CD4-positive, alpha-beta T cell treated with Interleukin-15 for 1 hour (primary cell): Measurements from ENCODE around the gene NUDCD2.

Source experiments
- DNase-seq: peaks from one replicate; pipeline ENCODE4 v3.0.0-alpha.2; 2020

The NUDCD2 gene, protein sequence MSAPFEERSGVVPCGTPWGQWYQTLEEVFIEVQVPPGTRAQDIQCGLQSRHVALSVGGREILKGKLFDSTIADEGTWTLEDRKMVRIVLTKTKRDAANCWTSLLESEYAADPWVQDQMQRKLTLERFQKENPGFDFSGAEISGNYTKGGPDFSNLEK

DNA sequence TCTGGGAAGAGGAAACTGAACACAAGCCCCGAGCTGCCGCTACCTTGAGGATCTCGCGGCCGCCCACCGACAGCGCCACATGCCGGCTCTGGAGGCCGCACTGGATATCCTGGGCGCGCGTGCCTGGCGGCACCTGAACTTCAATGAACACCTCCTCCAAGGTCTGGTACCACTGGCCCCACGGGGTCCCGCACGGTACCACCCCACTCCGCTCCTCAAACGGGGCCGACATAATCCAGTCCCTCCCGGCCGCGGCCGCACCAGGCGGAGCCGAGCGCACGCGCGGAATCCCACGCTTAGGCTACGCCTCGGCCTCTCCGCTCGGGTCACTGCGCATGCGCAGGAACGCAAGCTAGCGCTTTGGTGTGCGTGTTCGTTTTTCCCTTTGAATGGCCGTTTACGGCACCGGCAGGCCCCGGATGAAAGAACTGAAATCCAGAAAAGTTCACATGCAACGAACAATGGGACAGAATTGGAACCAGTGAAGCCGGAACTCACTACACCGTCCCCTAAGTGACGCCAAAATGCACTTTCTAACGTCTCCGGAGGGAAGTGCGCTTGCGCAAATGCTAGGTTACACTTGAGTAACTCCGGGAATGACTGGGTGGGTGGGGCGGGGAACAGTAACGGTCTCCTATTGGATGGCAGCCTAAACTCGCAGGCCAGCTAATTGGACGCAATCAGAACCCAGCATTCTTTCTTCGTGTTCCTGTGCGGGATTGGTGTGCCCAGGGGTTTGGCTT lies at the start of gene NUDCD2:
Gene NUDCD2, minus strand, starts transcription at position 284 of the 743 bp plus-strand sequence. Its CDS starts 52 bp downstream, at position 232.
- peak; percentile 96 for DNase-seq

DNA sequence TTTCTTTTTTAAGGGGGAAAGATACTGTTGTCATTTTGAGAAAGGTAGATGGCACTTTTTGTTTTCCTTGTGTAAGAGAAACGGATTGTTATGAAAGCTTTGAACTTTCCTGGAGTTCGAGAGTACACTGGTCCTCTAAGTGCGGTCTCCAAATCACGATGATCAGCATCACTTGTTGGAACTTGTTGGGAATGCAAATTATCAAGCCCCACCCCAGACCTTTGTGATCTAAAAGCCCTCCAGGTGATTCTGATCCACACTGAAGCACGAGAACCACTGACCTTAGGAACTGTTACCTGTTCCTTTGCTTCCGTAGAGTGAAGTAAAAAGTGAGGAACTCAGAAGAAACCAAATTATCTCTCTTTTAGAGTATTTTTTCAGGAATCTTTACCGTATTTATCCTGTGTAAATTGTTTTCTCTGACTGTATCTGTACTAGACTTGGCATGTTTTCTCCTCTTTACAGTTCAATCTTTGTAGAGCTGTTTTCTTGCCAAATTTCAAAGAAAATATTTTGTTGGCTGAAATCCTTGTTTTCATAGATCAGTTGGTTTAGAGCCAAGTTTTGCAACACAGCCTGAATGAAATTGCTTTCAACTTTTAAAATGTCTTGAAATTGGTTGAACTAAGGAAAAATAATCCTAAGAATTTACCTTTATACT lies 49.5 kb upstream of the NUDCD2 start:
- no peak for DNase-seq

DNA sequence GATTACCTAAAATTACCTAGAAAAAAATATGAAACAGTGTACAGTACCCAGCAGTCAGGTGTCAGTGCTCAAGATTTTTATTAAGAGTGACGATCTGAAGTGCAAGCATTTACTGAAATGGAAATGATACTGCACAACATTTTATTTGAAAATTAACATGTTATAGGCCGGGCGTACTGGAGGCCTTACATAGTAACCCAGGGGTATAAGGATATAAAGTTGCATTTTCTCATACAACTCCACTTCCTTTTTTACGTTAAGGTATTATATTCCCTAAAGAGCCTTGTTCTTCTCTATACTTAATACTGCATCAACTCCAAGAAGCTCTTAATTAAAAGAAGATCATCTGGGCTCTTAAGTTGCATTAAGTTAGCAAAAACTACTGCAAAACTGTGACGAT lies 48.9 kb upstream of the NUDCD2 start:
- DNase-seq: no peak

DNA sequence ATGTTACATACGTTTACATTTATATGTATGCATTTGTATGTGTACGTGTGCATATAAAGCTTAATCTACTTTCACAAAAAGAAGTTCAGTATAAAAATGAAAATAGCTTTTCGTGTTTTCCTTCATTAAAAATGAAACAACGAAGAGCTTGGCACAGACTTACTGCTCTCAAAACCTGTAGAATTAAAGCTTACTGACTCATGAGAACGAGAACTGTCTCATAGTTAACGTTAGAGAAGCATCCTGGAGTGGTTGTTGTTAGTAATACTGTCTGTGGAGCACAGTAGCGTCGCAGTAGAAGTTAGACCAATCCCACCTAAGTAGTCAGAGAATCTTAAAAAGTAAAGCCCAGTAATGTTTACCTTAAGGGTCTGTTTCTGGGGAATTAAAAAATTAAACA lies 46.8 kb upstream of the NUDCD2 start:
- no peak for DNase-seq

DNA sequence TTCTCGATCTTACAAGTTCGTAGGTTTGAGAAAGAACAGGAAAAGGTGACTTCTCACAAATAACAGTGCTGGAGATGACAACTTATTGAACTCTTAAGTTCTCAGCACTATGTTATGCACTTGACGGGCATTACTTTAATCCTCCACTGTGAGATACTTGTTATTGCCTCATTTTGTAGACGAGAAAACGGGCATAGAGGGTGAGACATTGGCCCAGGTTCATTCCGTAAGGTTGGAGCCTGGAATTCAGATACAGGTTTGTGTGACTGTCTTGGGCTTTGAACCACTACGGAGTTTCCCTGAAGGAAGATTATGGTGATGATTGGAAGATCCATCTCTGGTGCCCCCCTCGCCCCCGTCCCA lies 46.2 kb upstream of the NUDCD2 start:
- DNase-seq: no peak

DNA sequence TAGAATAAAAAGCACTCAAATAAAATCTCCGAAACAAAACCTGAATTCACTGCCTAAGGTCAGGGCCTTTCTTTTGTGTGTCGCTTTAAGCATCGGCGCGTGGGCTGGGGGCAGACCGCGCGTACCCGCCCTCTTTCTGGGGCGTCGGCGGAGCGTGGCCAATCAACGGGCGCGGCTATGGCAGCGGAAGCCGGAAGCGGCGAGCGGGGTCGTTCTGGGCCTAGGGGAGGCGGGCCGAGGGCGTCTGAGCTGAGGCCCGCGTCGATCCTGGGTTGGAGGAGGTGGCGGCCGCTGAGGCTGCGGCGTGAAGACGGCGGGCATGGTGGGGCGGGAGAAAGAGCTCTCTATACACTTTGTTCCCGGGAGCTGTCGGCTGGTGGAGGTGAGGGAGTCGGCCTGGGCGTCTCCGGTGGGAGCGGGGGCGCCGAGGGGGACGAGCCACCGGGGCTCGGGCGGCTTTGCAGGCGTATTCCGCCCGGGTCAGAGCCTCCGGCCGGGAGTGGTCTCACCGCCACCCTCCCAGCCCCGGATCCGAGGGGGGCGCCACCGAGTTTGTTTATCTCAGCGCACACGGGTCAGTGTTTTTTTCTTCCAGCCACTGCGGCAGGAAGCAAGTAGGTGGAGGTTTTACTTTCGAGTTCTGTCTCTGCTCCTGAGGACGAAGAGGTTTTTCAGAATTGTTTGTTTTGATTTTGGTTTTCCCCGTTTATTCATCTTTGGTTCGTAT lies 45.6 kb upstream of the NUDCD2 start, which contains the start of gene MAT2B:
Gene MAT2B, plus strand, starts transcription at position 252 of the 727 bp plus-strand sequence. Its CDS starts 68 bp downstream, at position 320.
- peak; percentile 95 for DNase-seq

DNA sequence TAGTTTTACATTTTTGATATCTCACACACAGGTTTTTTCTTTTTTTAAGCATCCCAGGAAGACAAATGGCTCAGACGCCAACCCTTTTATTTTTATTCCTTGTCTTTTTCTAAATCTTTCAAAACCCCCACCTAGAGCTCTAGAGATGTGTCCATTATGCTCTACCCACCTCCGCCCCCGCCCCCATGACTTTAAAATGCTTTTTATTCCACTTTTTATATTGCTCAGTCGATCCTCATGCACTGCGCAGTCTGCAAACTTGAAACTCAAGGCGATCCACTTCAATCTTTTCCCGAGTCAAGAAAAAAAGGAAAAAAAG lies 45.1 kb upstream of the NUDCD2 start:
- DNase-seq: no peak

DNA sequence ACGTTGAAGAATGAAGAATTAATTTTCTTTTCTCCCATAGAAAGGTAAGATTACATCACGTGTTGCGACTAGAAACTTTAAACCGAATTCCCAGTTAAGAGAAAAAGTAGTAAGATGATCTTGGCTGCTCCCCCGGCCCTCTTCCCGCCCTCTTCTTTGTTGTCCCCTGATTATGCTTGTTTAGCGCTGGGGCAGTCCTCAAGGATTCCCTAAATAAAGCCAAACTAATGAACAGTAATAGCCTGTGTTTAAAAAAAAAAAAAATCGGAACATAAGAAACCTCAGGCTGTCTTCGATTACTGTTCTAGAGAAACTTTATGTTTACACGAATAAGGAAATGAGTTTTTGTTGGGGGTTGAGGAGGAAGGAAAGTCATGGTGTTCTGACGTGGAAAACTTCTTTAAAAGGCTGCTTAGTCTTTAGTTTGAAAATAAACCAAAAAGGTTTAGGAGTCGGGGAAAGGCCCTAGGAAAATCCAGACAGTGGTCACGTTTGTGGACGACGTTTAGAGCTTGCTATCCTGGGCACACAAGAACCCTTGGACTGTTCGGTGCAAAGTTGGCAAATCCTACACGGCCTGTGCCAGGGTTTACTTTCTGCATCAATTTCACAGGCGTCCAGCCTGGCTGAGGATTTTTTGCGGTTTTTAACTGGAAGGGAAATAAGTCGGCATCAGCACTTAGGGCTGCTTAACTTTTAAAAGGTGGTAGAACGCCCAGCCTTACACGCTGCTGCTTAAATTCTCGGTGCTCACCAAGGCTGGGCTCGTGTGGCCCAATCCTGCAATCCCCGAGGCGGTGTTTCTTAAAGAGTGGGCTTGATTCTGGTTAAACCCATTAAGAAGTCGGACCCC lies 44.4 kb upstream of the NUDCD2 start:
- peak; percentile 52 for DNase-seq

DNA sequence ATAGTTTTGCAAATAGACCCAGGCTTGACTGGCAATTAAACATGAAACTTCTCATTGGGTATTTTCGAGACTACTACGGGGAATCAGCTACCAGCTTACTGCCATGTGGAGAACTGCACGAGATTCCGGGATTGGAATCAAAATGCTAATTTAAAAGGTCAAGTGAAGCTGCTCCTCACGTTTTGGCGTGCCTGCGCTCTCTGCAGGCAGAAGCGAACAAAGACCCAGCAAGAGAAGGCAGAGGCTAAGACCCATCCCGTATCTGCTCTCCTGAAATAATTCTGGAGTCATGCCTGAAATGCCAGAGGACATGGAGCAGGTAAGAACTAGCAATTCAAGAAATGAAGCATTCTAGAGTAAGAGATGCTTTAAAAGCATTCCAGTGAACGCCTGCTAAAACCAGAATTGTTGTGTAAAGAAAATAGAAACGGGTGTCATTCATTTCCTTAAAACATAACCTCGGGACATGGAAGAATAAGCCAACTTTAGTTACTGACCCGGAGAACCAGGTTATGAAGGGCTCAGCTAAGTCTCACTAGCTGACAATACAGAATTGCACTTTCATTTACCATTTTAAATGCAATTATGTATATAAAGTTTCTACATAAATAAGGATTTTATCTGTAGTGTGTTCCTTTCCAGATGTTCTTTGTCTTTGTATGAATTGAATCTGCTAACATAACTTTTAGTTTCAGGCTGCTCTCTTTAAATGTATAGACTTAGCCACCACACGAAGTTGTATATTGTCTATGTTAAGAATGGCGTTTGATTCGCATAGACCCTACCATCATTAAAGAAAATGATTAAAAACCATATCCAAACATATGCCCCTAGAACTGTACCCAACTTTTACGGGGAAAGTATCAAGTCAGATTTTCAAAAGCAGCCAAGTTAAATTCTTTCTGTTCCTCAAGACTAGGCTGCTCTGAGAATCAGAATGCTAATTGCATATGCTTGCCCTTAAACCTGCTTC lies 43.5 kb upstream of the NUDCD2 start:
- peak; percentile 41 for DNase-seq

DNA sequence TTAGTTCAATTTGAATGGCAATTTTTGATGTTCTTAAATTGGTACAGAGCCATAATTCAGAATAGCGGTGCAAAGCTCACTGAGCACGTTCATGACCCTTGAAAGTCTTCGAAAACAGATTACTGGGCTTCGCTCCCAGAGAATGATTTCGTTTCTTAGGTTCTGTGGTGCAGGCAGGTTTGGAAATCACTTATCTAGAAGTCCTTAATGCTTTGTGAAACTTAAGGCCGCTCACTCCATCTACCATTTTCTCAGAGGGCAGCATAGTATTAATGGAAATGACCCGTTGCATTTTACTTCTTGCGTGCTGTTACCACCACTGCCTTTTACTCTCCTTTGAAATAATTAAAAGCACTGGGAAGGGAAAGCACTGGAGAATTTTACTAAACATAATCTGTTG lies 42.6 kb upstream of the NUDCD2 start:
- no peak for DNase-seq

DNA sequence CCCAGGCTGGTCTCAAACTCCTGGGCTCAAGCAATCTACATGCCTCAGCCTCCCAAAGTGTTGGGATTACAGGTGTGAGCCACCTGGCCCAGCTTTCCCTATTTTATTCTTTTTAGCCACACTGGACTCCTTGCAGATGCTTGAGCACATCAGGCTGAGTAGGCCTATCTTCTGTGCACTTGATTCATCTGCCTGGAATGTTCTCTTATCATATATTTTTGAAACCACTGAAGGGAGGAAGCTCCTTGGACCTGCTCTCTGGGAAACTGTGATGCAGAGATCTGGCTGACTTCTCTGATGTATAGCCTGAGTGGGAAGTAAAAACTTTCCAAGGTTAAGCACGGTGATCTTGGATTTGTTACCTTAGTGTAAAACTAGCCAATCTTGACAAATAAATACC lies 39.0 kb upstream of the NUDCD2 start:
- no peak for DNase-seq

DNA sequence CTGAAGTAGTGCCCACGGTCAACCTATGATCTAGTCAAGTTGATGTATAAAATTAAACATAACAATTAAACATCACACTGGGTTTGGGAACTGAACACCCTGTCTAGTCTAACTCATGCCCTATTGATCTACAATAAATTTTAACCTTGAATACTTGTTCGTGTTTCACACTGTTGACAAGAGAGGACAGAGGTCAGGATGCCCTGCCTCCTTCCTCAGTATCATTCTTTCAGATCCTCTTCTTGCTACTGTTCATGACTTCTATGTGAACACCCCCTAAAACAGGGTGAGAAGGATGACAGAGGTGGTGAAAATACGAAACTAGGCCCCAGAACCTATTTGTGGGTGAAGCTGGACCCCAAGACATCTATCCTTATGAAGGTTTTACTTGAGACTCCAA lies 37.4 kb upstream of the NUDCD2 start:
- no peak for DNase-seq

DNA sequence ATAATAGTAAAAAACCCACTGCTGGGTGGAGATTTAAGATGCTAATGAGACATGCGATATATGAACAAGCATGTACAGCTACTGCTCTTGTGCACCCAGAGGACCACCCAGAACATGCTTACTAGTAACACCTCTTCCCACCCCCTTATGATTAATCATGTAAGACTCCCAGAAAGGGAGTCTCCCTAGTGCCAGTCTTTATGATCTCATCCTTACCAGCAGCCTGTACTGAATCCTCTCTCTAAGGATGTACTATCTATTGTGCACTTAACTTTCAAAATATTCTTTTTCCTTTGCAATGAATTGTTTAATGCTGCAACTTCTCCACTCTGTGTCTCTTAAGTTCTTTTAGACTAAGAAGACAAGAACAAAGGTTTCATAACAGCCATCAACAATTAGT lies 36.4 kb upstream of the NUDCD2 start:
- DNase-seq: no peak

DNA sequence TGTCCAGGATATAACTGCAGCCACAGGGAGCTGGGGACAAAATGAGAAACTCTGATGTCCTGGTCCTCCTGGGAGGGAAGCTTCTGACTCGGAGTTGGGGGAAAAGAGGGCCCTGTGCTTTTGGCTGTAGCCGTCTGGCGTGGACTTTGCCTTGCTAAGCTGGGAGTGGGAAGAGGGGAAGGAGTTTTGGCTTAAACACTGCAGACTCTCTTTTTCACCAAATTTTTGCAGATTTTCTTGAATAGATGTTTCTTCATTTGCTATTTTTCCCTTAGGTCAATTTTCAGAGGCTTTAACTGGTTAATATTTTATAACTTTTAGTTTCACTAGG lies 29.8 kb upstream of the NUDCD2 start:
- DNase-seq: no peak

DNA sequence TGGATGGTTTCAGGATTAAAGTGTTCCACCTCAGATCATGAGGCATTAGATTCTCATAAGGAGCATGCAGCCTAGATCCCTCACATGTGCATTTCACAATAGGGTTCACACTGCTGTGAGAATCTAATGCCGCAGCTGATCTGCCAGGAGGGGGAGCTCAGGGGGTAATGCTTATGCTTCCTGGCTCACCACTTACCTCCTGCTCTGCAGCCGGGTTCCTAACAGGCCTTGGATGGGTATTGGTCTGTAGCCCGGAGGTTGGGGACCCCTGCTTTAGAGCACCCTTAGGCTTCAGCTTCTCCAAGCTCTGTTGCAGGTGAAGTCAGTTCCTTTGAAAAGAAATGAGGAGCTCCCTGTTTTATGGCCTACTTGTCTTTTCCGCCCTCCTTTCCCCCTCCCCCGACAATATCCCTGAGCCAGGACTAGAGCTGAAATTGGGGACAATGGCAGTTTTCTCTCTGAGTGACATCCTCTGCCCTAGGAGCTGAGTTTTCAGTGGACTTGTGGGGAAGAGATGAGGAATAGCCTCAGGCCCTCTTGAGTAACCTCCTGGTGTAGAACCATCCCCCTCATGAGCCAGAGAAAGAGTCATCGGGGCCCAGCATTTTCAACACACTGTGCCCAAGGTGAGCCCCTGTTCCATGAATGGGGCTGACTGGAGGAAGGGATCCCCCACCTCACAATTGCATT lies 29.3 kb upstream of the NUDCD2 start:
- DNase-seq: no peak

DNA sequence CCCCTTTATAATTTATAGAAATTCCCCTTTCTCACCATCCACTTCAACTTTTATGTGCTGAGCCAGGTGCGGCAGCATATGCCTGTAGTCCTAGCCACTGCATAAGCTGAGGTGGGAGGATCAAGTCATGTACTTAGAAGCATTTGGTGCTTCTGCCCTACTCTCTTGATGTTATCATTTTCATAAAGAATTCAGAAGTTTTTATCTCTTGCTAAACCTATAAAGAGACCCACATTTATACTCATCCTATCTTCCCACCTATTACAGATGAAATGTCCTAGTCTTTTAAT lies 19.0 kb upstream of the NUDCD2 start:
- no peak for DNase-seq

DNA sequence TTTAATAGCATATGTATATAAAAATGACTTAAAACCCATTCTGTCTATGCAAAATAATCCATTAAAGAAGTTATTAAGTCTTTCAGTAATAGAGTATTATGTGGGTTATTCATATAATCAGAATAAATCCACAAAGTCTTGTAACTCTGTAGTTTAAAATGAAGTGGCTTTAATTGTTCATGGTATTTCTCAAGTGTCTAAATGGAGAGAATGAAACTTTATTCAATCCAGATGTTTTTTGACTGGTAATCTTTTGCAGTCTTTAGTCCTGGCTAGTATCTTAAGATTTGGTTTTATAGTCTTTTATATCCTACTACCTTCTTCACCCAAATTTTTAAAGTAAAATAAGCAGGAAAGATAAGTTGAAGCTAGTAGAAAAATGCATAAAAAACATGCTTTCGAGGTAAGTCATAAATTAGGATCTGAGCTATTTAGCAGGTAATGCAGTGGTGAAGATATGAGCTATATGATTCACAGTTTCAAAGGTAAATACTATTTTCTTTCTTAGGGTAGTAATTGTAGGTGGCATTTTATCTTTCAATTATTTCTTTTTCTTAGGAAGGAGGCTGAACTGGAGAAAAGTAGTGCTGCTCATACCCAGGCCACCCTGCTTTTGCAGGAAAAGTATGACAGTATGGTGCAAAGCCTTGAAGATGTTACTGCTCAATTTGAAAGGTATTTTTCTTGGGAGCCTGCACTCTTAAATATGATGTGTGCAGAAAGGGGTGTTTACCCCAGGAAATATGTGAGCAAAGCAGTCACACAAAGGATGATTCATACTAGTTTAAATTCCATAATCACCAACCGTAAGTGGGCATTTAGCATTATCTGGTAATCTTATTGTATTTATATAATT lies 18.5 kb upstream of the NUDCD2 start:
- no peak for DNase-seq

DNA sequence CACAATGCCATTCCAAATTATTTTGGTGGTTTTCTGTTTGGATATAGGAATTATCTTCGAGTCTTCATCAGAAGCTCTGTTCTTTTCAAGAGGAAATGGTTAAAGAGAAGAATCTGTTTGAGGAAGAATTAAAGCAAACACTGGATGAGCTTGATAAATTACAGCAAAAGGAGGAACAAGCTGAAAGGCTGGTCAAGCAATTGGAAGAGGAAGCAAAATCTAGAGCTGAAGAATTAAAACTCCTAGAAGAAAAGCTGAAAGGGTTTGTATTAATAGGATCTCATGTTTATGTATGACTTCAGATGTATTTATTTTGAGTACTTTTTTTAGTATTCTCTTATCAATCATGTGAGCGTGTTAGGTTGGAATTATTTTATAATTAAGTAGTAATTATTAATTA lies 15.5 kb upstream of the NUDCD2 start:
- DNase-seq: no peak

DNA sequence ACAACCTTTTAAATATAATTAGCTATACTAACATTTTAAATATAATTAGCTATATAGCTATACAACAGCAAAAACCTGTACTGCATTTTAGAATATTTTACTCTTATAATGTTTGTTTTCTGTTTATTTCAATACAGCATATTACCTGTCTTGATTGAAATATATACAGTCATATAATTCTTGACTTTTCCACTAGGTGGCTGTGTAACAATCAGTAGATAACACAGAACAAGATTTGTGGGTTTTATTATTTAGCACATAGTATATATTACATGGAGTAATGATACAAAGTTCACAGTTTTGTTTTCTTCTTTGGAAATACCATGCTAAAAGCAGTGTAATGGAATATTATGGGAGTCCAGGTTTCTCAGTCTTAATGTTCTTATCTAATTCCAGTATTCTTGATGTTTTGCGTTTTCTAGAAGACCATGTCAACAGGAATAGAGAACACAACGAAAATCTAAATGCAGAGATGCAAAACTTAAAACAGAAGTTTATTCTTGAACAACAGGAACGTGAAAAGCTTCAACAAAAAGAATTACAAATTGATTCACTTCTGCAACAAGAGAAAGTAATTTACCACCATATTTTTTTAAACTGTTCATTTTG lies 13.8 kb upstream of the NUDCD2 start:
- DNase-seq: no peak

DNA sequence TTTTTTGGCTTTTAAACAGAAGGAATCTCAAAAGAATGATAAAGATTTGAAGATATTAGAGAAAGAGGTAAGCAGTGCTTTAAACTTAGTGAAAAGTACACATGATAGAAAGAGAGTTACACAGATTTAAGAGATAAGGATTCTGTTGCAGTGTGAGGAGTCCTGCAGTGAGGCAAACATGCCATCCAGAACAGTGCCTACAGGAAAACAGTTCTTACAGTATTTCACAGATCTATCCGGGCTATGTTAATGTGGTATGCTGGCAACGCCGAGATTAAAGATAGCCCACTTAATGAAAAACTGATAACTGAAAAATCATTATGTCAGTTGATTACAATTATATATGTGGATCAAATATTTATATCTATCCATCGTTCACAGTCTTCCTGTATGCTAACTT lies 7.8 kb upstream of the NUDCD2 start:
- no peak for DNase-seq
